OCI-LY7 (cell line): ENCODE data around the gene VPS9D1. TPM values are rescaled to one million over a fixed set of nuclear protein-coding genes. Genes with fewer than 3 reads are reported as not detected.

ENCODE experiments used
- BruUV-seq: library from RNA; stranded (reverse); fragments of 400-500 nt; replicated peaks from 2 replicates; lab custom pipeline; 2021; lab: Mats Ljungman, UMichigan
- CTCF ChIA-PET: fragments of 300-600 bp; sonication (Branson Sonifier 250); formaldehyde crosslinking; loops from one replicate; lab custom pipeline; 2022; ENCODE audit warnings: antibody characterized with exemption; ENCODE audit not compliant: unreplicated experiment; lab: Charles Lee
- POLR2A ChIA-PET: fragments of 300-600 bp; sonication (Branson Sonifier 250); formaldehyde crosslinking; loops from one replicate; lab custom pipeline; 2022; ENCODE audit warnings: antibody characterized with exemption; lab: Charles Lee
- DNase-seq: peaks from one replicate; pipeline ENCODE4 v3.0.0-alpha.2; 2015; ENCODE audit warnings: low spot score
- H2AFZ ChIP-seq: fragments of 200-600 bp; sonication (generic), shearing (Covaris generic); 2 replicates; pipeline ENCODE4 v1.6.1; 2014; ENCODE audit warnings: mild to moderate bottlenecking, antibody characterized with exemption, low read length, moderate library complexity
- H3K27ac ChIP-seq: fragments of 200-600 bp; sonication (generic); 2 replicates; pipeline ENCODE4 v1.5.1; 2014; ENCODE audit warnings: mixed run types, low read depth, mild to moderate bottlenecking, moderate library complexity, low read length, inconsistent platforms; ENCODE audit not compliant: poor library complexity, severe bottlenecking
- H3K36me3 ChIP-seq: fragments of 200-600 bp; sonication (generic); 2 replicates; pipeline ENCODE4 v1.6.1; 2014; ENCODE audit warnings: mild to moderate bottlenecking, antibody characterized with exemption, low read length, moderate library complexity, mixed read lengths; ENCODE audit not compliant: insufficient read depth
- H3K4me1 ChIP-seq: fragments of 200-600 bp; sonication (generic); 2 replicates; pipeline ENCODE4 v1.5.1; 2014; ENCODE audit warnings: mild to moderate bottlenecking, low read length; ENCODE audit not compliant: insufficient read depth, poor library complexity, severe bottlenecking
- H3K4me2 ChIP-seq: fragments of 200-600 bp; sonication (generic); 2 replicates; pipeline ENCODE4 v1.6.1; 2014; ENCODE audit warnings: mild to moderate bottlenecking, low read length
- H3K4me3 ChIP-seq: fragments of 200-600 bp; sonication (generic); 2 replicates; pipeline ENCODE4 v1.5.1; 2014; ENCODE audit warnings: mild to moderate bottlenecking, low read depth, low read length; ENCODE audit not compliant: poor library complexity, severe bottlenecking
- H3K79me2 ChIP-seq: fragments of 200-600 bp; sonication (generic); 2 replicates; pipeline ENCODE4 v1.6.1; 2016; ENCODE audit warnings: low read depth, mild to moderate bottlenecking, low read length, moderate library complexity, mixed read lengths; ENCODE audit not compliant: insufficient read depth
- H3K9me2 ChIP-seq: fragments of 200-600 bp; sonication (generic); 2 replicates; pipeline ENCODE4 v1.6.1; 2016; ENCODE audit warnings: mild to moderate bottlenecking, low read length, mixed read lengths; ENCODE audit not compliant: insufficient read depth
- H3K9me3 ChIP-seq: fragments of 200-600 bp; sonication (generic); 2 replicates; pipeline ENCODE4 v1.6.1; 2014; ENCODE audit warnings: mild to moderate bottlenecking, mixed run types, low read length, mixed read lengths
- H4K20me1 ChIP-seq: fragments of 200-600 bp; sonication (generic); 2 replicates; pipeline ENCODE4 v1.6.1; 2014; ENCODE audit warnings: mild to moderate bottlenecking, antibody characterized with exemption, low read length, moderate library complexity, mixed read lengths; ENCODE audit not compliant: insufficient read depth
- EZH2phosphoT487 ChIP-seq: fragments of 200-600 bp; sonication (generic); IDR thresholded peaks from 2 replicates; pipeline ENCODE4 v1.6.1; 2018; ENCODE audit warnings: low read depth, borderline replicate concordance, mild to moderate bottlenecking, mixed run types, antibody characterized with exemption, low read length, moderate library complexity, mixed read lengths
- intact Hi-C: fragments of 100-400 bp; cut with micrococcal nuclease; formaldehyde crosslinking; loops from one replicate; pipeline ENCODE4 v1.10.0; 2022; ENCODE audit not compliant: unreplicated experiment
- total RNA-seq, 2 experiments: library from RNA; depleted of rRNA in 1 of 2; stranded (reverse); fragments of >200 nt in 1 of 2; shearing (Covaris generic) in 1 of 2; gene quantifications; 2 replicates each; pipeline ENCODE4 v1.2.3, GENCODE V29; 2014 to 2022
- TF ChIP-seq, protein P1 (sequence below): fragments of 200-600 bp; sonication (generic); conservative IDR thresholded peaks from 2 replicates; pipeline ENCODE4 v1.5.1; 2014; ENCODE audit warnings: mild to moderate bottlenecking, antibody characterized with exemption, low read length, moderate library complexity, mixed read lengths

The VPS9D1 gene
- total RNA-seq, 2 experiments from 2014 or later = 3.1 to 4.6 TPM

DNA sequence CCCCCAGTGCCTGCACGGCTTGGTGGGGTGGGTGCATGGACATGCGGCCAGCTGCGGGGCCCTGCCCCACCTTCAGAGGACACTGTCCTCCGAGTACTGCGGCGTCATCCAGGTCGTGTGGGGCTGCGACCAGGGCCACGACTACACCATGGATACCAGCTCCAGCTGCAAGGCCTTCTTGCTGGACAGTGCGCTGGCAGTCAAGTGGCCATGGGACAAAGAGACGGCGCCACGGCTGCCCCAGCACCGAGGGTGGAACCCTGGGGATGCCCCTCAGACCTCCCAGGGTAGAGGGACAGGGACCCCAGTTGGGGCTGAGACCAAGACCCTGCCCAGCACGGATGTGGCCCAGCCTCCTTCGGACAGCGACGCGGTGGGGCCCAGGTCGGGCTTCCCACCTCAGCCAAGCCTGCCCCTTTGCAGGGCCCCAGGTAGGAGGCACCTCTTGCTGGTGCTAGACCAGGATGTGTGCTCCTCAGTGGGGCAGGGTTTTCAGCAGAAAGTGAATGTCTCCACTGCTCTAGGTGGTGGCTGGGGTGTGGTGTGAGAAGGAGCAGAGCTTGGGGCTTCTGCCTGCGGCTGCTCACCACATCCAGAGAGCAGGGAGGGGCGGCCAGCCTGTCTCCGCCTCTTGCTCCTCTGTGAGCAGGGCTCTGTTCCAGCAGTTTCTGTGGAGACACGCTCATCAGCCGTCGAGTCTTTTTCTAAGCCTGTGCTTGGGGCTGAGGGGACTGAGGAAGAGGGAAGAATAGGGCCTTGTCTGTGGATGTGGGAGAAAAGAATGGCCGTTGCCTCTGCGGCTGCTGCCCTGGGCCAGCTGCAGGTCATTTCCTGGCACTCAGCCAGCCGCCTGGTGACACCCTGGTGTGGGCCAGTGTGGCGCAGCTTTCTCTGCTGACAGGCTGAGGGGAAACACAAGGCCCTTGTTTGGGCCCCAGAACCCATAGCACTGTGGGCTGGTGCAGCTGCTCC lies 2.9 kb upstream of the VPS9D1 start:
- Histone ChIP-seq H3K27ac (no peak overlapping the region), H3K79me2 (peaks cover 6% of the 10 kb centered on the region; the same call in 1 of the 2 replicates), H3K4me3 (no peak overlapping the region), H3K36me3 (peaks cover 38% of the 10 kb centered on the region), H3K9me3 (no peaks in the 10 kb centered on the region), H3K4me1 (peaks cover 19% of the 10 kb centered on the region), H3K9me2 (no peaks in the 10 kb centered on the region), H2AFZ (no peak overlapping the region), H4K20me1 (peaks cover 17% of the 10 kb centered on the region), H3K4me2 (no peak overlapping the region)
- intact Hi-C loops = loop anchor here (5.0 kb wide), 1 partner anchor 194 kb away; the partner anchor contains the start of gene MC1R
- POLR2A ChIA-PET = no interaction called here
- CTCF ChIA-PET = no interaction called here
- BruUV-seq = no TSS peak
- no peak for DNase-seq
- TF ChIP-seq, protein P1, sequence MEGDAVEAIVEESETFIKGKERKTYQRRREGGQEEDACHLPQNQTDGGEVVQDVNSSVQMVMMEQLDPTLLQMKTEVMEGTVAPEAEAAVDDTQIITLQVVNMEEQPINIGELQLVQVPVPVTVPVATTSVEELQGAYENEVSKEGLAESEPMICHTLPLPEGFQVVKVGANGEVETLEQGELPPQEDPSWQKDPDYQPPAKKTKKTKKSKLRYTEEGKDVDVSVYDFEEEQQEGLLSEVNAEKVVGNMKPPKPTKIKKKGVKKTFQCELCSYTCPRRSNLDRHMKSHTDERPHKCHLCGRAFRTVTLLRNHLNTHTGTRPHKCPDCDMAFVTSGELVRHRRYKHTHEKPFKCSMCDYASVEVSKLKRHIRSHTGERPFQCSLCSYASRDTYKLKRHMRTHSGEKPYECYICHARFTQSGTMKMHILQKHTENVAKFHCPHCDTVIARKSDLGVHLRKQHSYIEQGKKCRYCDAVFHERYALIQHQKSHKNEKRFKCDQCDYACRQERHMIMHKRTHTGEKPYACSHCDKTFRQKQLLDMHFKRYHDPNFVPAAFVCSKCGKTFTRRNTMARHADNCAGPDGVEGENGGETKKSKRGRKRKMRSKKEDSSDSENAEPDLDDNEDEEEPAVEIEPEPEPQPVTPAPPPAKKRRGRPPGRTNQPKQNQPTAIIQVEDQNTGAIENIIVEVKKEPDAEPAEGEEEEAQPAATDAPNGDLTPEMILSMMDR = no peak
- no peak for TF ChIP-seq EZH2phosphoT487

DNA sequence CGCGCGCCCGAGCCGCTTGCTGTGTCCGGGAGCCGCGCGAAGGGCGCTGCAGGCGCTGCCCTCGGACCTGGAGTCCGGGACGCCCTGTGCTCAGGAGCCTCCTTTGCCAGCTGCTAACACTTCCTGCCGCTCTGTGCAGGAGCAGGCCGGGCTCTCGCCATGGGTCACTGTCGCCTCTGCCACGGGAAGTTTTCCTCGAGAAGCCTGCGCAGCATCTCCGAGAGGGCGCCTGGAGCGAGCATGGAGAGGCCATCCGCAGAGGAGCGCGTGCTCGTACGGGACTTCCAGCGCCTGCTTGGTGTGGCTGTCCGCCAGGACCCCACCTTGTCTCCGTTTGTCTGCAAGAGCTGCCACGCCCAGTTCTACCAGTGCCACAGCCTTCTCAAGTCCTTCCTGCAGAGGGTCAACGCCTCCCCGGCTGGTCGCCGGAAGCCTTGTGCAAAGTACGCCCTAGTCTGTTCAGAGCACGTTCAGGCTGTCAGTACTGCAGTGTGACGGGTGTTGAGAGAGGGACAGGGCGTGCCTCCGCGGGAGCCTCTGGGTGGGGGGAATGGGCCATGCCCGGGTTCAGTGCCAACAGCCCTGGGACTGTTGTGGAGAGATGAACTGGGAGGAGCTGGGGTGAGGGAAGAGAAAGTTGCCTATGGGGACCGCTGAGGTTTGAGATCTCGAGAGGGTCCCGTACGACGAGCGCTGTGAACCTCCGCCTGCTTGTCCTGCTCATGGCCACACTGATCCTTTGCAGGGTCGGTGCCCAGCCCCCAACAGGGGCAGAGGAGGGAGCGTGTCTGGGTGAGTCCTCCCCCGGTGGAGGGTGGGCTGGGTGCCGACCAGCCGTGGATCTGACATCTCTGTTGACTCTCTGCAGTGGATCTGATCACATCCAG lies 1.9 kb upstream of the VPS9D1 start:
- TF ChIP-seq, protein P1 = no peak
- TF ChIP-seq EZH2phosphoT487 = no peak
- no peaks in the 10 kb centered on the region for H3K9me2 ChIP-seq
- peaks cover 17% of the 10 kb centered on the region for H4K20me1 ChIP-seq
- peaks cover 33% of the 10 kb centered on the region for H3K36me3 ChIP-seq
- CTCF ChIA-PET = no interaction called here
- peak overlapping the region; percentile 57 for H3K27ac ChIP-seq
- H3K4me2 ChIP-seq = peak overlapping the region; percentile 91
- H3K9me3 ChIP-seq = no peaks in the 10 kb centered on the region
- H3K79me2 ChIP-seq = peaks cover 6% of the 10 kb centered on the region; the same call in 1 of the 2 replicates
- intact Hi-C loops = loop anchor here (5.0 kb wide), 1 partner anchor 195 kb away; the partner anchor contains the start of gene MC1R
- H3K4me3 ChIP-seq = peak overlapping the region; percentile 89
- DNase-seq = no peak
- H2AFZ ChIP-seq = no peak overlapping the region
- POLR2A ChIA-PET = no interaction called here
- peaks cover 19% of the 10 kb centered on the region for H3K4me1 ChIP-seq
- BruUV-seq = no TSS peak
